H9 (cell line): ENCODE data around the gene HHAT. TPM values are rescaled to one million over a fixed set of nuclear protein-coding genes. Genes with fewer than 3 reads are reported as not detected.

Experiments
- DNase-seq: peaks from one replicate; pipeline ENCODE4 v3.0.0-alpha.2; 2017
- H2AFZ ChIP-seq: one replicate; pipeline ENCODE4 v1.6.1; 2013; ENCODE audit warnings: mild to moderate bottlenecking, low read length, control low read depth, moderate library complexity
- H2AK5ac ChIP-seq: 2 replicates; pipeline ENCODE4 v1.6.1; 2013; ENCODE audit warnings: low read length, control low read depth, mixed read lengths; ENCODE audit not compliant: insufficient read length
- H2BK120ac ChIP-seq: one replicate; pipeline ENCODE4 v1.6.1; 2013; ENCODE audit warnings: low read depth, mild to moderate bottlenecking, low read length, control low read depth, inconsistent platforms; ENCODE audit not compliant: poor library complexity, severe bottlenecking
- H2BK12ac ChIP-seq: 2 replicates; pipeline ENCODE4 v1.6.1; 2013; ENCODE audit warnings: low read length, control low read depth, mixed read lengths, low read depth; ENCODE audit not compliant: insufficient read length
- H2BK15ac ChIP-seq: 2 replicates; pipeline ENCODE4 v1.6.1; 2013; ENCODE audit warnings: low read depth, low read length, control low read depth
- H2BK20ac ChIP-seq: one replicate; pipeline ENCODE4 v1.6.1; 2013; ENCODE audit warnings: low read depth, mild to moderate bottlenecking, low read length, control low read depth, inconsistent platforms; ENCODE audit not compliant: poor library complexity, severe bottlenecking
- H2BK5ac ChIP-seq: 2 replicates; pipeline ENCODE4 v1.6.1; 2013; ENCODE audit warnings: low read length, control low read depth, mixed read lengths; ENCODE audit not compliant: insufficient read length
- H3K14ac ChIP-seq: 2 replicates; pipeline ENCODE4 v1.6.1; 2013; ENCODE audit warnings: low read length, control low read depth; ENCODE audit not compliant: insufficient read depth
- H3K18ac ChIP-seq: 2 replicates; pipeline ENCODE4 v1.6.1; 2013; ENCODE audit warnings: low read depth, mild to moderate bottlenecking, mixed read lengths, low read length, control low read depth; ENCODE audit not compliant: insufficient read length
- H3K23ac ChIP-seq: 2 replicates; pipeline ENCODE4 v1.6.1; 2013; ENCODE audit warnings: low read length, control low read depth, mixed read lengths, low read depth; ENCODE audit not compliant: insufficient read length
- H3K23me2 ChIP-seq: 2 replicates; pipeline ENCODE4 v1.6.1; 2013; ENCODE audit warnings: low read depth, mild to moderate bottlenecking, mixed read lengths, low read length, control low read depth; ENCODE audit not compliant: insufficient read length, poor library complexity, severe bottlenecking
- H3K27ac ChIP-seq: 2 replicates; pipeline ENCODE4 v1.5.1; 2013; ENCODE audit warnings: low read length, control low read depth, mixed read lengths, low read depth; ENCODE audit not compliant: insufficient read length
- H3K27me3 ChIP-seq: 2 replicates; pipeline ENCODE4 v1.6.1; 2013; ENCODE audit warnings: low read length, control low read depth, inconsistent platforms; ENCODE audit not compliant: insufficient read depth
- H3K4ac ChIP-seq: 2 replicates; pipeline ENCODE4 v1.6.1; 2013; ENCODE audit warnings: low read depth, mild to moderate bottlenecking, control low read depth, inconsistent platforms, low read length, moderate library complexity
- H3K4me1 ChIP-seq: 2 replicates; pipeline ENCODE4 v1.6.1; 2013; ENCODE audit warnings: low read length, control low read depth, inconsistent platforms; ENCODE audit not compliant: insufficient read depth
- H3K4me2 ChIP-seq: 2 replicates; pipeline ENCODE4 v1.6.1; 2013; ENCODE audit warnings: low read length, control low read depth, mixed read lengths; ENCODE audit not compliant: insufficient read length, insufficient read depth
- H3K56ac ChIP-seq: 2 replicates; pipeline ENCODE4 v1.6.1; 2013; ENCODE audit warnings: low read depth, mild to moderate bottlenecking, mixed read lengths, low read length, control low read depth; ENCODE audit not compliant: insufficient read length
- H3K79me1 ChIP-seq: 2 replicates; pipeline ENCODE4 v1.6.1; 2013; ENCODE audit warnings: low read depth, mild to moderate bottlenecking, moderate library complexity, low read length, control low read depth, inconsistent platforms; ENCODE audit not compliant: insufficient read depth, poor library complexity, severe bottlenecking
- H3K79me2 ChIP-seq: 2 replicates; pipeline ENCODE4 v1.6.1; 2013; ENCODE audit warnings: low read length, control low read depth, inconsistent platforms; ENCODE audit not compliant: insufficient read depth
- H3K9ac ChIP-seq: 2 replicates; pipeline ENCODE4 v1.6.1; 2013; ENCODE audit warnings: low read length, control low read depth, mixed read lengths; ENCODE audit not compliant: insufficient read length; ENCODE audit errors: extremely low read depth
- H3K9me3 ChIP-seq: one replicate; pipeline ENCODE4 v1.6.1; 2013; ENCODE audit warnings: low read depth, low read length, inconsistent platforms; ENCODE audit not compliant: control insufficient read depth
- H3T11ph ChIP-seq: one replicate; pipeline ENCODE4 v1.6.1; 2013; ENCODE audit warnings: mild to moderate bottlenecking, low read length, control low read depth, inconsistent platforms
- H4K20me1 ChIP-seq: one replicate; pipeline ENCODE4 v1.6.1; 2013; ENCODE audit not compliant: control insufficient read depth, insufficient read length, insufficient read depth
- H4K5ac ChIP-seq: 2 replicates; pipeline ENCODE4 v1.6.1; 2013; ENCODE audit warnings: low read depth, mild to moderate bottlenecking, mixed read lengths, low read length, control low read depth; ENCODE audit not compliant: insufficient read length
- H4K8ac ChIP-seq: replicated peaks from 2 replicates; pipeline ENCODE4 v1.6.1; 2013; ENCODE audit warnings: low read length, control low read depth, mixed read lengths, low read depth; ENCODE audit not compliant: insufficient read length
- H4K91ac ChIP-seq: 2 replicates; pipeline ENCODE4 v1.6.1; 2013; ENCODE audit warnings: low read depth, mild to moderate bottlenecking, moderate library complexity, mixed read lengths, low read length, control low read depth; ENCODE audit not compliant: insufficient read length
- H3K27ac Mint-ChIP-seq, 3 experiments: 2 replicates in 2 of 3; 3 replicates in 1 of 3; pipeline ENCODE4 v1.8.0; 2020 to 2021; ENCODE audit warnings: mixed read lengths in 3 of 3, mild to moderate bottlenecking in 1 of 3, moderate library complexity in 1 of 3
- H3K27me3 Mint-ChIP-seq: 2 replicates; pipeline ENCODE4 v1.8.0; 2021; ENCODE audit warnings: low read depth, mild to moderate bottlenecking, moderate library complexity, mixed read lengths
- H3K36me3 Mint-ChIP-seq, 3 experiments: 2 replicates in 2 of 3; 3 replicates in 1 of 3; pipeline ENCODE4 v1.8.0; 2020 to 2021; ENCODE audit warnings: low read depth in 3 of 3, mixed read lengths in 3 of 3; ENCODE audit not compliant: insufficient read depth in 1 of 3
- H3K4me1 Mint-ChIP-seq, 2 experiments: 2 replicates each; pipeline ENCODE4 v1.8.0; 2020; ENCODE audit warnings: mixed read lengths in 2 of 2
- H3K4me3 Mint-ChIP-seq, 2 experiments: 2 replicates in 1 of 2; 3 replicates in 1 of 2; pipeline ENCODE4 v1.8.0; 2020 to 2021; ENCODE audit warnings: mild to moderate bottlenecking in 2 of 2, mixed read lengths in 2 of 2, moderate library complexity in 1 of 2
- H3K9me3 Mint-ChIP-seq, 2 experiments: 2 replicates in 1 of 2; 3 replicates in 1 of 2; pipeline ENCODE4 v1.8.0; 2020; ENCODE audit warnings: mild to moderate bottlenecking in 2 of 2, mixed read lengths in 2 of 2, moderate library complexity in 1 of 2
- WGBS: extraction: QIAGEN DNeasy Blood & Tissue Kit; methylation state at CpG from one replicate; pipeline ENCODE4 v1.1.7; 2013; ENCODE audit warnings: missing lambda C conversion rate, low lambda C conversion rate, mixed read lengths; ENCODE audit not compliant: insufficient read length; ENCODE audit errors: extremely low coverage; 5-methylcytosine and 5-hydroxymethylcytosine counted together
- total RNA-seq: library from RNA; stranded (reverse); gene quantifications from 2 replicates; pipeline ENCODE4 v1.2.1, GENCODE V29; 2021
- TF ChIP-seq, protein P1 (sequence below): fragments of 200-600 bp; sonication (generic); conservative IDR thresholded peaks from 3 replicates; pipeline ENCODE4 v1.8.0; 2021; ENCODE audit warnings: antibody characterized with exemption, mild to moderate bottlenecking

HHAT gene
- total RNA-seq, 1 experiment from 2014 or later = 0.48 TPM

DNA sequence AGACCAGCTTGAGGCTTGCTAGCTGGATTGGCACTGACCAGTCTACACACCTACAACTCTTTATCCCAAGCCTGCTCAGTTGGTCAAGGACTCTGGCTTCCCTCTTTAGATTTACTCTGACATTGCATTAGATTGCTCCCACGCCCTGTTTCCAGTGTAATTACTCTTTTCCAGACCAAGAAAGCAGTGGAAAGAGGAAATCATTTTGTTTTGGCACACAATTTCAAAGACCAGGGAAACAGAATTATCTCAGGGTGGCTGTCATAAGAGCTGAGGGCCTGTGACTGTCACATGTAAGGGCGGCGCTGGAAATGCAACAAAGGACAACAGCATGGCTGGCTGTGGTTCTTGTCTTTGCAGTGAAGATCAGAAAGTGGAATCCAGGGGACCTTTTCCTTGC is 302.7 kb downstream of the HHAT start:
- H3K4me1 Mint-ChIP-seq = peaks cover 2 to 5% of the 10 kb centered on the region in 2 experiments; a peak in 2 of 4 replicates
- no peaks in the 10 kb centered on the region for H3K9me3 ChIP-seq
- H3K4me2 ChIP-seq = no peak overlapping the region

More for the DNA sequence above, 302.7 kb downstream of the HHAT start:
- TF ChIP-seq, protein P1, sequence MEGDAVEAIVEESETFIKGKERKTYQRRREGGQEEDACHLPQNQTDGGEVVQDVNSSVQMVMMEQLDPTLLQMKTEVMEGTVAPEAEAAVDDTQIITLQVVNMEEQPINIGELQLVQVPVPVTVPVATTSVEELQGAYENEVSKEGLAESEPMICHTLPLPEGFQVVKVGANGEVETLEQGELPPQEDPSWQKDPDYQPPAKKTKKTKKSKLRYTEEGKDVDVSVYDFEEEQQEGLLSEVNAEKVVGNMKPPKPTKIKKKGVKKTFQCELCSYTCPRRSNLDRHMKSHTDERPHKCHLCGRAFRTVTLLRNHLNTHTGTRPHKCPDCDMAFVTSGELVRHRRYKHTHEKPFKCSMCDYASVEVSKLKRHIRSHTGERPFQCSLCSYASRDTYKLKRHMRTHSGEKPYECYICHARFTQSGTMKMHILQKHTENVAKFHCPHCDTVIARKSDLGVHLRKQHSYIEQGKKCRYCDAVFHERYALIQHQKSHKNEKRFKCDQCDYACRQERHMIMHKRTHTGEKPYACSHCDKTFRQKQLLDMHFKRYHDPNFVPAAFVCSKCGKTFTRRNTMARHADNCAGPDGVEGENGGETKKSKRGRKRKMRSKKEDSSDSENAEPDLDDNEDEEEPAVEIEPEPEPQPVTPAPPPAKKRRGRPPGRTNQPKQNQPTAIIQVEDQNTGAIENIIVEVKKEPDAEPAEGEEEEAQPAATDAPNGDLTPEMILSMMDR = no peak
- Histone ChIP-seq H4K20me1 (no peaks in the 10 kb centered on the region), H2AK5ac (no peak overlapping the region), H4K8ac (no peak overlapping the region), H2BK15ac (no peak overlapping the region), H3K4me1 (no peaks in the 10 kb centered on the region), H3K27ac (no peak overlapping the region), H3K27me3 (no peaks in the 10 kb centered on the region), H4K5ac (no peak overlapping the region), H4K91ac (no peak overlapping the region), H2BK120ac (no peak overlapping the region), H3K14ac (no peak overlapping the region), H3K23ac (no peak overlapping the region), H3K79me1 (no peaks in the 10 kb centered on the region), H3K79me2 (no peaks in the 10 kb centered on the region), H3K23me2 (no peaks in the 10 kb centered on the region), H2BK12ac (no peak overlapping the region), H3K56ac (no peak overlapping the region), H2BK5ac (no peak overlapping the region), H3K4ac (no peak overlapping the region), H3K18ac (no peak overlapping the region), H2AFZ (no peak overlapping the region), H3K9ac (no peak overlapping the region), H3T11ph (no peak overlapping the region), H2BK20ac (no peak overlapping the region)
- Mint-ChIP-seq H3K36me3 (no peaks in the 10 kb centered on the region), H3K9me3 (no peaks in the 10 kb centered on the region; a peak in 1 of 5 replicates), H3K27ac (no peak overlapping the region), H3K27me3 (no peaks in the 10 kb centered on the region), H3K4me3 (no peak overlapping the region)
- no CpG with 5 or more reads among the region's 3 CpGs for WGBS
- DNase-seq = no peak
